ENCODE measurements around the gene GSX2. TPM values are rescaled to one million over a fixed set of nuclear protein-coding genes. Genes with fewer than 3 reads are reported as not detected.

Gene GSX2
- total RNA-seq, 1 donor from 2014 or later, result not detected

GRCh38 chr4:54097152-54097551 lies 2.8 kb upstream of the GSX2 start:
- H3K27me3 Mint-ChIP-seq (ENCODE audit: low read depth), result peaks cover 99% of the 10 kb centered on the region

GRCh38 chr4:54098375-54098774 lies 1.6 kb upstream of the GSX2 start:
- DNase-seq (ENCODE audit: low spot score in 2 of 2, unreplicated experiment in 2 of 2), result no peak
- Mint-ChIP-seq H3K4me1 (peaks cover 18% of the 10 kb centered on the region), H3K27ac (no peak overlapping the region), H3K27me3 (ENCODE audit: low read depth) (peaks cover 99% of the 10 kb centered on the region), H3K9me3 (no peaks in the 10 kb centered on the region), H3K4me3 (no peak overlapping the region), H3K36me3 (no peaks in the 10 kb centered on the region)
- TF ChIP-seq CTCF (IDR thresholded peaks at IDR 0.05; ENCODE audit: unreplicated experiment), result no peak

More at GRCh38 chr4:54097152-54097551, 2.8 kb upstream of the GSX2 start:
- DNase-seq (ENCODE audit: low spot score in 2 of 2, unreplicated experiment in 2 of 2), result no peak
- no peak for TF ChIP-seq CTCF (IDR thresholded peaks at IDR 0.05; ENCODE audit: unreplicated experiment)
- Mint-ChIP-seq H3K4me1 (peaks cover 14% of the 10 kb centered on the region), H3K9me3 (no peaks in the 10 kb centered on the region), H3K4me3 (no peak overlapping the region), H3K27ac (no peak overlapping the region), H3K36me3 (no peaks in the 10 kb centered on the region)

- H3K4me1 Mint-ChIP-seq, result peaks cover 21% of the 10 kb centered on the region
- no peak overlapping the region for H3K27ac Mint-ChIP-seq
- H3K27me3 Mint-ChIP-seq (ENCODE audit: low read depth), result peaks cover 99% of the 10 kb centered on the region
- H3K4me3 Mint-ChIP-seq, result peak overlapping the region; percentile 55
- DNase-seq (ENCODE audit: low spot score in 2 of 2, unreplicated experiment in 2 of 2), result no peak
- no peak for TF ChIP-seq CTCF (IDR thresholded peaks at IDR 0.05; ENCODE audit: unreplicated experiment)
- no peaks in the 10 kb centered on the region for H3K36me3 Mint-ChIP-seq
- no peaks in the 10 kb centered on the region for H3K9me3 Mint-ChIP-seq
Measured at GRCh38 chr4:54099287-54099747, 646 bp upstream of the GSX2 start.

- Mint-ChIP-seq H3K9me3 (no peaks in the 10 kb centered on the region), H3K36me3 (no peaks in the 10 kb centered on the region), H3K27me3 (ENCODE audit: low read depth) (peaks cover 99% of the 10 kb centered on the region), H3K4me3 (peak overlapping the region; percentile 38), H3K4me1 (peaks cover 21% of the 10 kb centered on the region), H3K27ac (no peak overlapping the region)
- TF ChIP-seq CTCF (IDR thresholded peaks at IDR 0.05; ENCODE audit: unreplicated experiment), result no peak
- DNase-seq (ENCODE audit: low spot score in 2 of 2, unreplicated experiment in 2 of 2), result no peak
Measured at GRCh38 chr4:54100595-54101189, 729 bp downstream of the GSX2 start.

GRCh38 chr4:54101190-54102041 lies 1.5 kb downstream of the GSX2 start:
- TF ChIP-seq CTCF (IDR thresholded peaks at IDR 0.05; ENCODE audit: unreplicated experiment), result no peak
- peaks cover 21% of the 10 kb centered on the region for H3K4me1 Mint-ChIP-seq
- H3K4me3 Mint-ChIP-seq, result peak overlapping the region; percentile 38
- no peak for DNase-seq (ENCODE audit: low spot score in 2 of 2, unreplicated experiment in 2 of 2)
- H3K27me3 Mint-ChIP-seq (ENCODE audit: low read depth), result peaks cover 99% of the 10 kb centered on the region
- no peak overlapping the region for H3K27ac Mint-ChIP-seq
- H3K36me3 Mint-ChIP-seq, result no peaks in the 10 kb centered on the region
- H3K9me3 Mint-ChIP-seq, result no peaks in the 10 kb centered on the region

Data from mesothelial cell of epicardium (in vitro differentiated cells).